Breast epithelium (tissue), 4 donors: ENCODE data around the gene PLA2G2D. TPM values are rescaled to one million over a fixed set of nuclear protein-coding genes. Genes with fewer than 3 reads are reported as not detected.

Source experiments
- DNase-seq, 2 donors: peaks; one replicate each; pipeline ENCODE4 v3.0.0-alpha.2; 2019; ENCODE audit warnings: low spot score in 2 of 2
- H3K27ac ChIP-seq, 2 donors: fragments of 200-600 bp; sonication (generic) in 1 of 2; one replicate each; pipeline ENCODE4 v1.5.1; 2016 to 2019; ENCODE audit warnings: mild to moderate bottlenecking in 1 of 2
- H3K27me3 ChIP-seq, 2 donors: fragments of 200-600 bp; sonication (generic) in 1 of 2; one replicate each; pipeline versions ENCODE4 v1.5.1 to v1.6.0; 2017 to 2019; ENCODE audit warnings: control low read depth in 1 of 2, mild to moderate bottlenecking in 1 of 2
- H3K36me3 ChIP-seq: fragments of 200-600 bp; one replicate; pipeline ENCODE4 v1.5.1; 2019
- H3K4me1 ChIP-seq, 2 donors: fragments of 200-600 bp; sonication (generic); one replicate each; pipeline ENCODE4 v1.5.1; 2016 to 2019; ENCODE audit warnings: control low read depth in 1 of 2
- H3K4me3 ChIP-seq, 3 donors: fragments of 200-600 bp; sonication (generic); 1 replicate in 2 of 3; 2 replicates in 1 of 3; pipeline ENCODE4 v1.5.1; 2016 to 2019; ENCODE audit warnings: mild to moderate bottlenecking in 3 of 3, moderate library complexity in 2 of 3
- H3K9me3 ChIP-seq, 2 donors: fragments of 200-600 bp; sonication (generic) in 1 of 2; one replicate each; pipeline ENCODE4 v1.5.1; 2016 to 2019; ENCODE audit warnings: control low read depth in 1 of 2
- POLR2A ChIP-seq: fragments of 450-650 bp; IDR thresholded peaks from one replicate; pipeline ENCODE4 v1.6.1; 2016; ENCODE audit warnings: antibody characterized with exemption, mild to moderate bottlenecking, moderate library complexity
- POLR2AphosphoS5 ChIP-seq, 3 donors: sonication (generic); formaldehyde crosslinking; IDR thresholded peaks; one replicate each; pipeline ENCODE4 v1.6.1; 2017; ENCODE audit warnings: antibody characterized with exemption in 3 of 3
- intact Hi-C: fragments of 100-400 bp; cut with DNase I; formaldehyde crosslinking; loops from one replicate; pipeline ENCODE4 v1.15.1; 2023; ENCODE audit warnings: low total_unique reads
- total RNA-seq, 3 donors: library from RNA; depleted of rRNA; stranded (reverse); fragments of >200 nt; gene quantifications; one replicate each; pipeline ENCODE4 v1.1.0, GENCODE V29; 2016
- TF ChIP-seq, protein P1 (sequence below), 3 donors: fragments of 450-650 bp; IDR thresholded peaks; one replicate each; pipeline ENCODE4 v1.5.1; 2016 to 2017; ENCODE audit warnings: antibody characterized with exemption in 3 of 3, mild to moderate bottlenecking in 3 of 3, moderate library complexity in 3 of 3

The PLA2G2D gene
- total RNA-seq, 3 donors from 2014 or later, result 0.44 TPM; not detected in 2

DNA sequence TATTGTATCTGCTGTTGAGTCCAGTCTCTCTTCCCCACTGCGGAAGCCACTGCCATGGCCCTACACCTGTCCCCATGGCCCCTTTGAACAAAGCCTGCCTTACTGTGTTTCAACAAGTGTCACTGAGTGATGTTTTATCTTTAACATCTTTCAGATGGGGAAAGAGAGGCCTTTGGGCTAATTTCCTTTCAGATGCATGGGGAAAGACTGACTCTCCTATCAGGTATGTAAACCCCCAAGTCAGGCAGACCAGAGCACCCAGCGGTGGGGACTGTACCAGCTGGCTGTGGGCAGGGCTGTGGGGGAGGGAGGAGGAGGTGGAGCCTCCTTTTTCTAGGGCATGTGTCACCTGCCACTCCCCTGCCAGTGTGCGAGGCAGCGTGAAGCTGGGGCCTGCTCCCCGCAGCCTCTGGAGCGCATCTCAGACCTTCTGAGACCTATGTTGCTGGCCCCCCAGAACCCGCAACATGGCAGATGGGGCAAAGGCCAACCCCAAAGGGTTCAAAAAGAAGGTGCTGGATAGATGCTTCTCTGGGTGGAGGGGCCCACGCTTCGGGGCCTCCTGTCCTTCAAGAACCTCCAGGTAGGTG, 19.7 kb upstream of the PLA2G2D start, which contains the start of gene PLA2G2F:
PLA2G2F (plus strand) TSS at position 363 of the 590 bp plus-strand sequence; CDS start at position 468, 105 bp downstream.
- intact Hi-C loops, result no loop called here
- no peak within 1 kb of the TSS for H3K4me3 ChIP-seq
- H3K4me1 ChIP-seq, result no peaks in the 10 kb centered on the region
- TF ChIP-seq POLR2AphosphoS5 (IDR thresholded peaks at IDR 0.05), result no peak
- TF ChIP-seq, protein P1, sequence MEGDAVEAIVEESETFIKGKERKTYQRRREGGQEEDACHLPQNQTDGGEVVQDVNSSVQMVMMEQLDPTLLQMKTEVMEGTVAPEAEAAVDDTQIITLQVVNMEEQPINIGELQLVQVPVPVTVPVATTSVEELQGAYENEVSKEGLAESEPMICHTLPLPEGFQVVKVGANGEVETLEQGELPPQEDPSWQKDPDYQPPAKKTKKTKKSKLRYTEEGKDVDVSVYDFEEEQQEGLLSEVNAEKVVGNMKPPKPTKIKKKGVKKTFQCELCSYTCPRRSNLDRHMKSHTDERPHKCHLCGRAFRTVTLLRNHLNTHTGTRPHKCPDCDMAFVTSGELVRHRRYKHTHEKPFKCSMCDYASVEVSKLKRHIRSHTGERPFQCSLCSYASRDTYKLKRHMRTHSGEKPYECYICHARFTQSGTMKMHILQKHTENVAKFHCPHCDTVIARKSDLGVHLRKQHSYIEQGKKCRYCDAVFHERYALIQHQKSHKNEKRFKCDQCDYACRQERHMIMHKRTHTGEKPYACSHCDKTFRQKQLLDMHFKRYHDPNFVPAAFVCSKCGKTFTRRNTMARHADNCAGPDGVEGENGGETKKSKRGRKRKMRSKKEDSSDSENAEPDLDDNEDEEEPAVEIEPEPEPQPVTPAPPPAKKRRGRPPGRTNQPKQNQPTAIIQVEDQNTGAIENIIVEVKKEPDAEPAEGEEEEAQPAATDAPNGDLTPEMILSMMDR (IDR thresholded peaks at IDR 0.05), result no peak
- no peak for TF ChIP-seq POLR2A
- H3K36me3 ChIP-seq, result no peaks in the 10 kb centered on the region
- no peak for DNase-seq
- no peaks in the 10 kb centered on the region for H3K9me3 ChIP-seq
- H3K27me3 ChIP-seq, result no peaks in the 10 kb centered on the region
- H3K27ac ChIP-seq, result no peak within 1 kb of the TSS

DNA sequence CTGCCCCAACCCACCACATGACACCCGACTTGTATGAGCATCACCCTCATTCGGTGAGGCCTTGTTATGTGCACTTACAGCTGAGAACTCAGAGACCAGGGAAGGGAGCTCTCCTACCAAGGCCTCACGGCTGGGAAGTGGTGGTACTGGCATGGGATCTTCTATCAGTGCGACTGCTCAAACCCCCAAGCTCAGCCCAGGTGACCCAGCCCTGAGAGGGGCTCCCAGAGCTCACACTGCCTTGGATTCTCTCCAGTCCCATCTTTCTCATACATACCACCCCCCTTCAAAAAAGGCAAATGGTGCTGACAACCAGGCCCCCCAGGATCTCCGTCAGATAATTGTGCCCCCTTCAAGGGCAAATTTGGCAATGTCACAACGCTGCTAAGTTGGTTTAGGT, 19.0 kb upstream of the PLA2G2D start:
- H3K27ac ChIP-seq, result no peak overlapping the region
- no peak for TF ChIP-seq POLR2AphosphoS5 (IDR thresholded peaks at IDR 0.05)
- TF ChIP-seq, protein P1 (IDR thresholded peaks at IDR 0.05), result no peak
- TF ChIP-seq POLR2A, result no peak
- H3K36me3 ChIP-seq, result no peaks in the 10 kb centered on the region
- intact Hi-C loops, result no loop called here
- H3K27me3 ChIP-seq, result no peaks in the 10 kb centered on the region
- no peaks in the 10 kb centered on the region for H3K4me1 ChIP-seq
- DNase-seq, result no peak
- no peak overlapping the region for H3K4me3 ChIP-seq
- no peaks in the 10 kb centered on the region for H3K9me3 ChIP-seq

DNA sequence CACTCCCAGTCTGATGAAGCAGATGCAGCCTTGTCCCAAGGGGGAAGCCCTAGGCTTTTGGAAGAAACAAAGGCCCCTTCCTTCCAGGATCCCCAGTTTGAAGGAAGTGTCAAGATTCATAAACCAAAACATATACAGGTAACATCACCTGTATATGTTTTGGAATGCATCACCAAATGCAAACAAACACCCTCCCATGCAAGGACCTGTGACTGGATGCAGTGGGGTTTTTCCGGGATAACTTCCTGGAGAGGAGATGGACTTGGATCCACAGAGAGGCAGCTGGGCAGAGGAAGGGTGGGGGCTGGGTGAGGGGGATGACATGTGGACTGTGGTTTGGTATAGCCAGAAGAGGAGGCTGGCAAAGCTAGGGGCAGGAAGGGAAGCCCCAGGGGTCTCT, 18.3 kb upstream of the PLA2G2D start:
- Histone ChIP-seq H3K27me3 (no peaks in the 10 kb centered on the region), H3K9me3 (no peaks in the 10 kb centered on the region), H3K4me3 (no peak overlapping the region), H3K36me3 (no peaks in the 10 kb centered on the region), H3K4me1 (no peaks in the 10 kb centered on the region), H3K27ac (peak overlapping the region; percentile 25 to 52)
- intact Hi-C loops, result no loop called here
- DNase-seq, result no peak
- TF ChIP-seq, protein P1 (IDR thresholded peaks at IDR 0.05), result no peak
- TF ChIP-seq POLR2A, result no peak
- TF ChIP-seq POLR2AphosphoS5 (IDR thresholded peaks at IDR 0.05), result no peak

DNA sequence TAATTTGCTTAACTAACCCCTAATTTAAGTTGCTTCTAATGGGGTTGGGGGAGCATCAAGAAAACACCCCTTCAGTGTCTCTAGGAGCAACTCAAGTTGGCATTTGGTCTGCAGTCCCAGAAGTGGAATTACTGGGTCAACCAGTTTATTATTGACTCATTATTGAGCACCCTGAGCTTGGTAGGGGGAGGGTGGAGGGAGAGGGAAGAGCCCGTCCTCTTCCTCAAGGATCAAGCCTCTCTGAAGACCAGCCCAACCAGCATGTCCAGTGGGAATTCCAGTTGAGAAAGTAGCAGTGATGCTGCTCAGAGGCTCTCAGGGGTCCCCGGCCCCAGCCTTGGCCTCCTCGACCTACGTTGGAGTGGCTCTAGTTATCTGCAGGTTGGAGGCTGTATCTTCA, 17.7 kb upstream of the PLA2G2D start:
- TF ChIP-seq, protein P1 (IDR thresholded peaks at IDR 0.05), result no peak
- TF ChIP-seq POLR2A, result no peak
- no peak for TF ChIP-seq POLR2AphosphoS5 (IDR thresholded peaks at IDR 0.05)
- no peak overlapping the region for H3K4me3 ChIP-seq
- intact Hi-C loops, result no loop called here
- no peaks in the 10 kb centered on the region for H3K27me3 ChIP-seq
- DNase-seq, result peak in 1 of 2 donors; percentile 33
- H3K9me3 ChIP-seq, result no peaks in the 10 kb centered on the region
- H3K4me1 ChIP-seq, result no peaks in the 10 kb centered on the region
- H3K27ac ChIP-seq, result peak overlapping the region; percentile 25 to 48
- no peaks in the 10 kb centered on the region for H3K36me3 ChIP-seq

DNA sequence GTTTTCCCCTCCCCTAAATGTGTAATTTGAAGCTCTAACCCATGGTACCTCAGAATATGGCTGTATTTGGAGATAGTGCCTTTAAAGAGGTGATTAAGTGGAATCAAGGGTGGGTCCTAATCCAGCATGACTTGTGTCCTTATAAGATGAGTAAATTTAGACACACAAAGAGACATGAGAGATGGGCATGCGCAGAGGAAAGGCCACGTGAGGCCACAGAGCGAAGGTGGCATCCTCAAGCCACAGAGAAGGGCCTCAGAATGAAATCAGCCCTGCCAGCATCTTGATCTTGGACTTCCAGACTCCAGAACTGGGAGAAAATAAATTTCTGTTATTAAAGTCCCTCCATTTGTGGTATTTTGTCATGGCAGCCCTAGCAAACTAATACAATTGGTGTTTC, 16.9 kb upstream of the PLA2G2D start:
- no peak for DNase-seq
- Histone ChIP-seq H3K27me3 (no peaks in the 10 kb centered on the region), H3K36me3 (no peaks in the 10 kb centered on the region), H3K4me1 (no peaks in the 10 kb centered on the region), H3K27ac (no peak overlapping the region), H3K4me3 (no peak overlapping the region), H3K9me3 (no peaks in the 10 kb centered on the region)
- intact Hi-C loops, result no loop called here
- TF ChIP-seq, protein P1 (IDR thresholded peaks at IDR 0.05), result no peak
- TF ChIP-seq POLR2A (no peak), POLR2AphosphoS5 (IDR thresholded peaks at IDR 0.05) (no peak)
